HG03175 (cell line): ENCODE measurements around the gene PDE10A.

Experiments
- ATAC-seq: cut with Tn5 transposase; IDR thresholded peaks from one replicate; pipeline ENCODE4 v1.9.1; 2021; ENCODE audit warnings: mild to moderate bottlenecking, moderate library complexity; ENCODE audit not compliant: unreplicated experiment

PDE10A gene

DNA sequence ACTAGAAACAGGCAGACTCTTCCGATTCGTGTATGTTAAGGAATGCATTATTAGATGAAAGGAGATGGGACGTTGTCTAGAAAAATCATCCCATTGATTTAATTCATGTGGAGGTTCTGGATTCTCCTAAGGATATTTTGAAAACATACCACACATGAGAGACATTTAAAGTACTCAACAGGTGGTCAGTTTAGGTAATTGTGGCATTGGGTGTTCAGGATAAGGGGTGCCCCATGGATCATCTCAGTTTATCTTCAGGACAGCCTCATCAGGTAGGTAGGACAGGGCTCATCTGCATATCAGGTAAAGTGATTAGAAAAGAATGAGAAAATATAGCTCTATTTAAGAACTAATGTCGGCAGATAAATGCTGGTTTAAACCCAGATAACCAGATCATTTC lies 15.9 kb upstream of the PDE10A start:
- no peak for ATAC-seq

DNA sequence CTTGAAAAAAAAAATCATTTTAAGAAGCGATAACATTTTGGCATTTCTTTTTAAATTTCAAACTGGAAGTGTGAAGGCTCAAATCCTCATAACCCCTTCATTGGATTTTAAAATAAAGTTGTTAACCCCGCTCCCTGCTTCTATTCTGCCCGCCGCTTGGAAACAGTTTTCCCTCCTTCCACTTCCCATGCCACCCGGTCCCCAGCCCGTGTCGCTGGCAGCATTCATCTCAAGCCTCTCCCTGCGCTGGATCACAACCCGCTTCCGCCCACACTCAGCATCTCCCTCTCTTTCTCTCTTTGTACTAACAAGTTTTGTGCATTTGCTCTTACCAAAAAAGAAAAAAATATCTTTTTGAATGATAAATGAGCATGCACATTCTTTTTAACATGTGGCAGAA lies 15.4 kb upstream of the PDE10A start:
- no peak for ATAC-seq

DNA sequence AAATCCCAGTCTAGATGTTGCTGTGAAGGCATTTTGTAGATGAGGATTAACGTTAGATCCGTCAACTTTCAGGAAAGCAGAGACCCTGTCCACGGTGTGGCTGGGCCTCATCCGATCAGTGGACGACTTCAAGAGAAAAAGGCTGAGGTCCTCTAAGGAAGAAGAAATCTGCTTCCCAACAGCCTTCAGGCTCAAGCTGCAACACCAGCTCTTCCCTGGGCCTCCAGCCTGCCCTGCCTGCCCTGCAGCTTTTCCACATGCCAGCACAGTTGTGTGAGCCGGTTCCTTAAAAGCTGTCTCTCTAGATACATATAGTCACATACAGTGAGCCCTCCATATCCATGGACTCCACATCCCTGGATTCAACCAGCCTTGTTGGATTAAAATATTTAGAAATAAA lies 14.1 kb upstream of the PDE10A start:
- no peak for ATAC-seq

DNA sequence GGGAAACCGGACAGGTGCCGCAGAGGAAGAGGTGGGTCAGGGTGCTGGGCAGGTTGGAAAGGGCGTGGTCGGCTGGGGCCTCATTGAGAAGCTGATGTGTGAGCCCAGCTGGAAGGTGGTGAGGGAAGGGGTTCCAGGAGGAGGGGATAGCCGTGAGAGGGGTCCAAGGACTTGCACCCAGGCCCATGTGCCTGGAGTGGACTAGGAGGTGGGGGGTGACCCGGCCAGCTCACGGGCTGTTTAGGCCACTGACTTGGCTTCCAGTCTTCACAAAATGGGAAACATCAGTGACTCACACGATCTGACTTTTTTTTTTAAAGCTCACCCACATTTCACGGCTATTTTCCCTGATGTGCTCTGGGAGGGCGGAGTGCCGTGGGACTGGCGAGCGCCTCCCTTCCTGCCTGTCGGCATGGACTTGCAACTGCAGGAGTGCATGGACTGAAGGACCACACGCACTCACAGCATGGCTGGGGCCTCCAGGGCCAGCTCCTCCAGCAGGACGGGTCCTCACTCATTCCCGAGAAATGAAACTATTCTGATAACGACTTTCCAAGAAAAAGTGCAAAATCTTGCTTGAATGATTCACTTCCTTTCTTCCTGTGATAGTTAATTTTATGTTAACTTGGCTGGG lies 13.5 kb upstream of the PDE10A start:
- no peak for ATAC-seq

DNA sequence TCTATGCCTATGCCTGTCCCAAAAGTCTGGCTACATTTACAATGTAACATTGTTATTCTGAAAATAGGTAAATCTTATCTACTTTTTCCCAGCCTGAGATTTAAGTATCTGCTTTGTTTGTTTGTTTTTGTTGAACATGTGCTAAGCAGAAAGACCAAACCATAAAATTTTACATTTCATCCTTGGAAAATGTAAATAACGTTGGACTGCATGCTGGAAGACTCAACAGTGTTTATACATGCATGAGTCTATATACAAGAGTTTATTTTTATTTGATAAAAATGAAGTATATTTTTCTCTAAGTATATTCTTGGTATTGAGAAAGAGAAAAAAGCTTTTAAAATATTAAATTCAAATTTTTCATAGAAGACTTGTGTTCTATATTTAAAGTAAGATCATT lies 12.1 kb upstream of the PDE10A start:
- no peak for ATAC-seq

DNA sequence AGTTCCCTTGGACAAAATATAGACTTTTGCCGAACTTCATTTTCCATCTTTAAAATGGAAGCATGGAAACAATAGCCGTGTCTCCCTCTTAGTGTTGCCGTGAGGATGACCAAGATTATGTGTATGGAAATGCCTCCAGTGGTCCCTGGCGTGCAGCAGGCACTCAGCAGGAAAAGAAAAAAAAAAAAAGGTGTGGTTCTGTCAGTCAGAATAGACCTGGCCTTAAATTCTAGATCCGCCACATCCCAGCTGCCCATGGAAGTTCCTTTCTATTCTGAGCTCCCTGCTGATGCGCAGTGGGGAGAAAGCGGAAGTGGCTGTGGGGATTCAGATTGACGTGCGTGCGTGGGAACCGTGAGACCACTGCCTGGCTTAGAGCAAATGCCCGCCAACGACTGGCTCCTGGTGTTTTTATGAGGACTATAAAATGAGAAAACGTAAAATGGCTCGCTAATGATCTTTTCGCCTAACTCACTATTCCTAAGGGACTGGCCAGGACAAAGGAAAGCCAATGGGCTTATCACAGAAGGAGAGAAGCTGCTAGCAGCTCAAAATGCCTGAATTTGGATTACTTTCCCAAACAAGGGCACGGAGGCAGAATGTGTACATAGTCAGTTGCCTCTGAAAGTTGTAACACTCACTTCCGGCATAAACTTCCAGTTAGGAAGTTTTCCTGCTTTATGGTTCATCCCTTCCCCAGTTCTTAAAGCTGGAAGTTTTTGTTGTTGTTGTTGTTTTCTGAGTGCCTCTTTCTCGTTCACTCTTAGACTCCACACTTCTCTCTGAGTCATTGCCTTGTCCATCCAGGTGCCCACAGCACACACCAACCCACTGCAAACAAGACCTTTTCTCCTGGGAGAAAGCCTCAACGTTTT lies 11.4 kb upstream of the PDE10A start:
- ATAC-seq = no peak

DNA sequence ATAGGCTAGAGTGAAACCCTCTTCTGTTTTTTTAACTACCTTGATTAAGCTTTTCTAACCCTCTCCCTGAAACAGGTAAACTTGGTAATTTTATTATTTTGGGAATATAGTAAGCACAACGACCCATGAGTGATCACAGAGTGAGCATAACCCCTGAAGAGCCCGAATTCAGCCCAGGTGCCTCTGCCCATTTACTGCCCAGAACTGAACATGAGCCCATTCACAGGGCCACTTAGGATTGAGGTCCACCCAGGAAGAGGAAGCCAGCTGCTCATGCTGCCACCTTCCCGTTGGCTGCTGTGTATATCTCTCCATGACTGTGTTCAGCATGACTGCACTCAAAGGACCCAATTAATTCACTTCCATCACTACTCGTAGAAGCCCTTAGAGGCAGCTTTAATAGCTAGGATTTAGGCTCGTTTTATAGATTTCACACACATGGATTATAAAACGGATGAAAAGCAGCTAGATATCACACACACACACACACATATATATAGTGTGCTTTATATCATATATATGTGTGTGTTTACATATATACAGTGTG lies 8.3 kb upstream of the PDE10A start:
- ATAC-seq = no peak

DNA sequence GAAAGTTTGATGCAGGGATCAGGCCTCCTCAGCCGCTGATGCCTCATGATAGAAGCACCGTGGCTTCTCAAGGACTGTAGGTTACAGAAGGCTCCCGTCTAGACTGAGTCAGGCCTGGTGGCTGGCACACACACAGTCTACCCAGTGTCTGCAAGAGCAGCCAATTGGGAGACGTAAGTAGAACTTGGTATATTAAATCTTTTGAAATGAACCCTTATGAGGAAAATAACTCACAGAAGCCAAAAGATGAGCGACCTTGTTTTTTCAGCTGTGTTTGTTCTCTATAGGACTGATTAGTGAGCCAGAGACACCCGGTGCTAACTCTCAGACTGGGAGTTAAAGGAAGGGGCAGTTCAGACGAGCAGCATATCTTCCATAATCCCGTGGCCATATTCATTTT lies 5.9 kb upstream of the PDE10A start:
- ATAC-seq = no peak

DNA sequence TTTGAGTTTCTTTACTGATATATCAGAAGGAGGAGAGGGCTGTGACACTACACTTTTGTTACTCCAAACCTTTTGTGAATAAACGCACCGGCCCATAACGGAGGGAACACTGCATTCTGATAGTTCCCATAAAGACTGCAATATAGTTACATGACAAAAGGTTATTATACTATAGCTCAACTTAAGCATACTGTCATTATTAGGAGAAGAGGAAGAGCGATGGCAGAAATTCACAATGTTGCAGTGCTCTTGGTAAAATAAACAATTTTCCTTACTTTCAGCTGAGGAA lies 2.3 kb upstream of the PDE10A start:
- no peak for ATAC-seq

DNA sequence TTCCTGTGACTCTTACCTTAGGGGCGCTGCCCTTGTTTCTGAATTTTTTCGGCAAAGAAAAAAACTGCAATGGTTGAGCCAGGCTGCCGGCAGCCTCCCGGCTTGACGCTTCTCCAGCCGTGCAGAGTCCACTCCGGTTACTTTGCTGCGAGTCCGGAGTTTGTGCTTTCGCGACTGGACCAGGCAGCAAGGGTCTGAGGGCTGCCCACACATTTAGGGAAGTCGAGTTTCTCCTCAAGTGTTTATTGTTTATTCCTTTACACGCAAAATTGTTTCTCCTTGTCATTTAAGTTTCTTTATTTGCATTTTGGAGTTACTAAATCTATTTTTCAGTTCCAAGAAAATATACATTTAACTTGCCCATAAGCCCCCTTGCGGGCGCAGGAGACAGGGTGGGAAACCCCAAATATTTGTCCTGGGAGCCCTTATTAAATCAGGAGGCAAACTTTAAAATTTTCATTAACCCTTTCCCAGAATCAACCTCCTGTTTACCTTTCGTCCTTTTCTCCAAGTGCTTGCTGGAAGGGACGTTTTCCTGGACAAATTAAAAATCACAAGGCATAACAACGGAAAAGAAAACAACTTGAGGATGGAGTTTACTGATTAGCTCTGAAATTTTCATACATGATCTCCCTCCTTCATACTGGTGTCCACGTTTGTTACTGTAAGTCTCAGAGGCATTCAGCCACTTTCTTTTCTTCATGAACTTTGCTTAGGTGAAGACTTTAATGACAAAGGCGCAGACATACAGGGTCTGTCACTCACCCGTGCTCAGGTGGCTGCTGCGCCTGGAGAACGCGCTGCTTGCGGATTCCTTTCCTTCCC lies 1.7 kb upstream of the PDE10A start:
- ATAC-seq = no peak

DNA sequence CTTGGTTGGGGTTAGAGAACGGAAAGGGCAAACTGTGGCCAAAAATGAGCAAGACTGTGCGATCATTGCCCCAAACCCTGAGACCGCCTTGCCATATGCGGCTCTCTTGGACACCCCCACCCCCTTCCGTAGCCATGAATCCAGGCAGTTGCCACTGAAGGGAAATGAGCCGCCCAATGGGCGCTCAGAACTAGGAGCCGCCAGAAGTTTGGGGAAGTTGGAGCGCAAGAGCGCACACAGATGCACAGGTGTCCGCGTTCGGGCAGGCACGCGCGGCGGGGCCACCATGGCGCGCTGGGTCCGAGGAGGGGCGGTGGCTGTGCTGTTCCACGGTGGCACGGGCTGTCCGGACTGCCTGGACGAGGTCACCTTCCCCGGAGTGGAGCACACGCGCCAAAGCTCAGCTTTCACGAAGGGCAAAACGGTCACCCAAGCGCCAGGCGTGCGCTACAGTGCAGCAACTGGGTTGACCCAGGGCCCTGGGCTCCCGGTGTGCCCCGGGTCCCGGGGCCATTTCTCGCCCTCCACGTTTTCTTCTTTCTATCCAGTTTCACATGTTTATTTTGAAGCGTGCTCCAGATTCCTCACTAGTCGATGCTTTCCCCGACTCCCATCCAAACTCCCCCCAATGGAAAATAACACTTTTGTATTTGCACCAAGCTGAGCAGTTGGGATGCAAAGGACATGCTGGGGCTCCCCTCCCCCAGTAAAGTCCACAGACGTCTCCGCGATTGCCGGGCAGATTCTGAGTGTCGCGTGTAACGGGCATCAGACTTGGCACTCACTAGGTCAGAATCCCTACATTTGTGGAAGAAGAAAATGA lies 906 bp upstream of the PDE10A start:
- no peak for ATAC-seq

DNA sequence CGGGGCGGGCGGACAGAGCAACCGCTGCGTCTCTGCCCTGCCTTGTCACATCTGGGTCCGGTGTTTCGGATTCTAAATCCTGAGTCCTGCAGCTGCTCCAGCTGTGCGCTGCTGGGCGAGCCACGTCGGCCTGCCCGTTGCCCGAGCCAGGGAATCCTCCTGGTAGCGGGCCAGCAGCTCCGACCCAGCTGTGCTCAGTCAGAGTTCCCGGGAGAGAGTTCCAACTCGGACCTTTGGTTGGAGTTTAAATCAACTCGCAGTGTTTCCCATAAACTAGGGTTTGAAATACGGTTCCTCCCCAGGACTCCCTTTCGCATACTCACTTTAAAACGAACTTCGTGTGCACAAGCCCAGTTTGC lies 315 bp upstream of the PDE10A start:
- ATAC-seq = no peak

DNA sequence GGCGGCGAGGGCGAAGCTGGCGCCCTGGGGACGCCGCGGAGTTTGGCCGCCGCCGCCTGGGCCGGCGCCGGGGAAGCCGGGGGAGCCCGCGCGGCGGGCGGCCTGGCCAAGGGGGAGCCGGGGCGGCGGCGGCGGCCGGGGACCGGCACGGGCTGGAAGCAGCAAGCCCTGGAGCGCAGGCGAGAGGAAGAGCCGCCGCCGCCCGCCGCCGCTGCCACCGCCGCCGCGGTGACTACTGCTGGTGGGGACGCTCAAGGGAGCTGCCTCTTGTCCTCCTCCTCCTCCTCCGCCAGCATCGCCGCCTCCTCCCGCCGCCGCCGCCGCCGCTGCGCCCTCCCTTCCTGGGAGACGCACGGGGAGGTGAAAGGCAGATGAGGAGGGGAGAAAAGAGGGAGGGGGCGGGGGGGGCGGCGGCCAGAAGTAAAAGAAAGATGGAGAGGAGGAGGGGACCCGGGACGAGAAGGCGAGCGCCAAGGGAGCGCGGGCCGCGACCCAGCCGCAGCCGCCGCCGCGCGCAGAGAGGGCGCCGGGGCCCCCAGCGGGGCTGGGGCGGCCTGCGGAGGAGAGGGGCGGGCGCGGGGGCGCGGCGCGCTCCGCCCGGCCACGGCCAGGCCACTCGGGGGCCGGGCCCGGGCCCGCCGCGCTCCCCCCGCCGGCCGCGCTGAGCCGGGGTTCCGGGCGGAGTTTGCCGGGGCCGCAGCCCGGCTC lies 846 bp downstream of the PDE10A start:
- no peak for ATAC-seq

DNA sequence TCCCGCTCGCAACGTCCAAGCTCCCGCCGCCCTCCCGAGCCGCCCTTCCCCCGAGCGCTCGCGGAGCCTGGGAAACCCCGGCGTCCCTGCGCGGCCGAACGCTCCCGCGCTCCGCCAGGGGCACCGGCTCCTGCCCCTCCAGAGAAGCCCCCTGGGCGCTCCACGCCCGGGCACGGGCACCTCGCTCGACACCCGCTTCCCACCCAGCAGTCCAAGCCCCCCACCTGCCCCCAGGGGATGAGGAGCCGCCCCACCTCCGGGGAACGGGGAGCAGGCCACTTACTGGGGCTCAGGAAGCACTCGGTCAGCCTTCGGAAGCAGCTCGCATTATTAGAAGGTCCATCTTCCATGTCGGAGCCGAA lies 1.4 kb downstream of the PDE10A start:
- no peak for ATAC-seq

DNA sequence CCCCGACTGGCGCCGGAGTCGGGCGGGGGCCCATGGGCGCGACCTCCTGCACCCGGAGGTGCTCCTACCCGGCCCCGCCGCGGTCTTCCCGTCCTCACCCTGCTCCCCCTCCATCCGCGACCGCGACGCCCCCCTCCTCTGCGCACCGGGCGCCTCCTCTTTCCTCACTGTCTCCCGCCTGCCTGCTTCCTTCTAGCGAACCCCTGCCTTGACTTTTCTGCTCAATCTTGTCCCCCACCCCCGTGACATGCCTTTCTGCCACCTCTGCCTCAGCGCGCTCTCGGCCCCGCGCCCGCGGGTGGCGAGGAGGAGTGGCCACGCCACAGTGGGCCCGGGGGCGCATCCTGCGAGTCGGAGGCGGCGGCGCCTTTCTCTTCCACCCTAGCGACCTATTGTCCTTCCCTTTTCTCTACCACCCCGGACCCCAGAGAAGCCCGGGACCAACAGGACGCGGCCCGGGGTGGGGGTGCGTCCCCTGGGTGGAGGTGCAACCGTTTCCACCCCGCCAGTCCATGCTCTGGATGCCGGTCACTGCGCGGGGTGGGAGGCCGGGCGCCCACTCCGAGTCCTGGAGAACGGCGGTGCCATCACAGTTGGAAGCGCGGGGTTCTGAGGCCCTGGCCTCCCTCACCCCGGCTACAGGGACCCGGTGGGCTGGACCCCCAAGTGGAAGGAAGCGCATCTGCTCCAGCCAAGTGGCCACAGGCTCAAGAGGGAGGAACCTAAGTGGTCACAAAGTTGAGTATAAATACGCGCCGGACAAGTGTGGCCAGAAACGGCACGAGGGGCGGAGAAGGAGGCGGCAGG lies 2.0 kb downstream of the PDE10A start:
- ATAC-seq = no peak

DNA sequence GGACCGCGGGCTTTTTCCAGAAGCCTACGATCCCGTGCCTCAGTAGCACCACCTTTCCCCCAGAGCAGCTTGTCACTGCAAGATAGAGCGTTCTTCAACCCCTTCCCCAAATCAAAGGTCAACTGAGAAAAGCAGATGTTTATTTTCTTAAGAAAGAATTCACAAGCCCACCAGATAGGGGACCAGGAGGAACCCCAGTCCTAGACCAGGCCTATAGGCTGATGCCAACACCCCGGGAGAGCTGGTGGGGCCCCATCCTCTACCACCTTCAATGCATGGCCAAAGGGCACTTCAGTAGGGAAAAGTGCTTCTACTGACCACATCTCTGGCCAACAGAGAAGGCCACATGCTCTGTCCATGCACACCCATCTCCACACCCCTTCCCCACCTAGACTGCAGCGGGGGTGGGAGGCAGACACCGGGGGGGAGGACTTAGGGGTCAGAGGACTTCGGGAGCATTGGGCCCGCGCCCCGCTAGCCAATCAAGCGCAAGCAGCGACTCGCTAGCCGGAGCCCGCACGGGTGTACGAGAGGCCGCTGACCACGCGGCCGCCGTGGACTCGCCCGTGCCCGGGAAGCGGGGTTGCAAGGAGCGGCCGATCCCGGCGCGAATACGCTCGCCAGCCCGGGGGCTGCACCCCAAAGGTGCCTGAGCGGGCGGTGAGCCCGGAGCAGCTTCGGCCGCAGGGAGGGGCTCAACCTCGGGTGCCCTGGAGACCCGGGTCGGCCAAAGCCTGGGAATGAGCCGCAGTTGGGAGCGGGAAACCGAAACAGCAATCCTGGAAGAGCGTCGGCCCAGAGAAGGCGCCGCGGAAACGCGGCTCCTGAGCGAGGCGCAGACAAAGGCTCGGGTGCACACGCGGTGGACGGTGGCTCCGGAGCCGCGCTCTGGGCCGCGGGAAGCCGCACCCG lies 2.8 kb downstream of the PDE10A start:
- no peak for ATAC-seq

DNA sequence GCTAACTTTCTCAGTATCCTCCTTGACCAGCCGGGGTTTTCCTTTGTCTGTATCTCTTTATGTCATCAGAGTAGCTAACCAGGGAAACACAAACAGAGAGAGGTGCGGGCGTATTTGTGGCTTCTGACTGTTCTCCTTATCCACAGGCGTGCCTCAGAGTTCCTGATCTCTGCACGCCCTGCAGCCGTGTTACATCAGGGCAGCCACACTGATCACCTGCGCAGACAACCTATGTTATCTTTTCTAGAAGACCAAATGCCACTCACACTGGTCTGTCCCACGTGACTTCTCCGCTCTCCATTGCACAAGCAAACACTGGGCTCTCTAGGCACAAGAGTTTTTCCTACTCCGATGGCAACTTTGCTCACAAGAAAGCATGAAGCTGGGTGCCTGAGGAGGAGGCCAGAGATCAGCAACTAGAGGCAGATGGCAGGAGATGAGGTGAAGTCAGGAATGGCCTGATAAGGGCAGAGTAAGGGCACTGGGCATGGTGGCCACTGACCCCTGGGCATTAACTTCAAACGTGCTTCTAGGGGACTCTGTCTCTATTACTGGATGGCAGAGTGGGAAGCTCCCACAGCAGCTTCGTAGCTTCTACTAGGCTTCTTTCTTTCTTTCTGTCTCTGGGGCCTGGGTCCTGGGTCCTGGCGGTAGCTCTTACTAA lies 4.5 kb downstream of the PDE10A start:
- ATAC-seq = no peak

DNA sequence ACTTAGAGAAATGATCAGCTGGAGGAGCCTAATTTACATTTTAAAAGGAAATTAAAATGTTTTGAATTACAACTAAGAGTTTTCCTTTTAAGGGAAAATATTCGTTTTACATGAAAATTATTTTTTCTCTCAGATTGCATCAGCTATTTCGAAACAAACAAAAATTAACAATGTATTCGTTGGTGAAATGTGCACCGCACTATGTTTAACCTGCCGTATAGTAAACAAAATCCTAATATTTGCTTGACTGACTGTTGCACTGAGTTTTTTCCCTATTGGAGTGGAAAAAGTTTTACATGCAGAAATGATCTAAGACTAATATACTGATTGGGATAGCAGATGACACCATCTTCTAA lies 5.7 kb downstream of the PDE10A start:
- ATAC-seq = no peak
